NCI-H146 (cell line): ENCODE measurements around the gene DISC1.
"Not testable (repeated sequence)": the region's sequence is repeated elsewhere in the genome, so short reads cannot be mapped to it uniquely, and the experiment has no call there.

Source experiments
- DNase-seq: peaks from one replicate; lab custom pipeline; 2025; lab: John Stamatoyannopoulos, UW

Gene DISC1

GRCh38 chr1:231893400-231894102 is 267.0 kb downstream of the DISC1 start:
- no peak for DNase-seq

GRCh38 chr1:231896806-231897205 is 270.2 kb downstream of the DISC1 start:
- DNase-seq, result peak; percentile 17

DNA sequence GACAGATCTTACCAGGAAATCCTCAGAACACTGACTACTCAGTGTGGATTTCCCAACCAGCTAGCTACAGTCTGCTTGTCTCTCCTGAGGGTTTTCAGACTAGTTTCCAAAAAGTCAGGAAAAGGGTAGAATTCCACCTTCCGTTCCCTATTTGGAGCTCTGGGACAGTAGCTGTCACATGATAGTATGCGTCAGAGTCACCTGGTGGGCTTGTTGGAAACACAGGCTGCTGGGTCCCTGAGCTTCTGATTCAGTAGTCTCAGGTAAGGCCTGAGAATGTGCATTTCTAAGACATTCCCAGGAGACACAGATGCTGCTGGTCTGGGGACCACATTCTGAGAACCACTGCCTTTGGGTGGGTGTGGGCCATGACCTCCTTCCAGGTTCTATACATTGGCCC is 272.5 kb downstream of the DISC1 start:
- no peak for DNase-seq

DNA sequence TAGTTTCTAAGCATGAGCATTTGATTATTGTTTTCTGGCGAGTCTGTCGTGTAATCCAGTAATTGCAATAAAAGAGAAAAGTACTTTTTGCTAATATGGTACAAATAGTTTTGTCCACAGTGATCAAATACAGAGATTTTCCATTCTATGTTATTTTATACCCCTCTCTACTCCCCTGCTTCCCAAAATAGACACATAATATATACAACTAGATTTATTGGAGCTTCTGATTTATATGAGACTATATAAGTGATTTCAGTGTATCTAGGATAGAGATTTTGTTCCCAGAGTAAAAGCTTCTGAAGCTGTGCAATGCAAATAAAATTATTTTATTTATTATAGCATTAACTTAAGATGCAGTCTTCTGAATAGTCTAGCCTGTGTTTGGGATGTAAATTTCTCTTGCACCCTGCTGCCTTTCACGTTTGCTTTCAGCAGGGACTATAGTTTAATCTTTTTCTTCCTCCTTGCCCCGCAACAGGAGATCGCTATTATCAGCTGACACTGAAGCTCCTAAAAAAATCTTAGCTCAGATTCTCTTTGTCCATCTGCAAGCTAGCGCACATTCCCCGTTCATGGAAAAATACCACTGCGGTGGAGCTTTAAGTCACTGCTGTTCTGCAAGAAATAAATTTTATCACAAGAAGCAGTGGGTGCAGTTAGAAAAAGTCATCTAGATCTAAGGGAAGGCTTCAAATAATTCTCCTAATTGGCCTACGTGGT is 273.3 kb downstream of the DISC1 start:
- peak; percentile 81 for DNase-seq

- no peak for DNase-seq
Observed at GRCh38 chr1:231903586-231904081, 277.0 kb downstream of the DISC1 start.

DNA sequence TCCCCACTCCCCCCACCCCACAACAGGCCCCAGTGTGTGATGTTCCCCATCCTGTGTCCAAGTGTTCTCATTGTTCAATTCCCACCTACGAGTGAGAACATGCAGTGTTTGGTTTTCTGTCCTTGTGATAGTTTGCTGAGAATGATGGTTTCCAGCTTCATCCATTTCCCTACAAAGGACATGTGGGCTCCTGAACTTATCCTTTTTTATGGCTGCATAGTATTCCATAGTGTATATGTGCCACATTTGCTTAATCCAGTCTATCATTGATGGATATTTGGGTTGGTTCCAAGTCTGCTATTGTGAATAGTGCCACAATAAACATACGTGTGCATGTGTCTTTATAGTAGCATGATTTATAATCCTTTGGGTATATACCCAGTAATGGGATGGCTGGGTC is 280.7 kb downstream of the DISC1 start:
- not testable (repeated sequence) for DNase-seq

GRCh38 chr1:231913493-231913892 is 286.9 kb downstream of the DISC1 start:
- DNase-seq, result no peak

- no peak for DNase-seq
Observed at GRCh38 chr1:231918239-231919015, 291.8 kb downstream of the DISC1 start.

DNA sequence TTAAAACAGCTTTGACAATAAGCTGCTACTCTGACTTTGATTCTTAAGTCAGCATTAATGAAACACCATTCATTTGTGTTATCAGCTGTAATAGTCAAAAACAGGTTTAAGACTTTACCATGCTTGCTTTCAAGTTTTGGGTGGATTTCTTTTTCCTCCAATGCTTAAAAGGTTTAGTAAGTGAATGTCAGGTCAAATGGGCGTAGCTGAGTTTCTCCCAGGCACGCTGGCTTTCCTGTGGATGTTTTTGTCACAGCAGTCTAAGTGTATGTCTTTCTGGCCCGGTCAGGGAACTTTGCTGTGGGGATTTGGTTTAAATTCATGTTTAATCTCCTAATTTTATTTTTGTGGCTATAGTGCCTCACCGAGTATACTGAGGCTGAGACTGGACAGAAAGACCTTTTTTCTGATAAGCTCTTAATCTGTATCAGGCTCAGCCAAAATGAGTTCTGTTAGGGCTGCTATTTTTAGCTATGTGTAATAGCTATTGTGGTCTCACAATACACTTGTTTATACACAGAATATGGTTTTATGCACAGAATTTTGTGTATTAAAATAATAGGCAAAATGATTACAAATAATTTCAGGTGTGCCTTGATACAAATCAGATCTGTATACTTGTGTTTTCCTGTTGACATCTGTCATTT is 292.8 kb downstream of the DISC1 start:
- no peak for DNase-seq

DNA sequence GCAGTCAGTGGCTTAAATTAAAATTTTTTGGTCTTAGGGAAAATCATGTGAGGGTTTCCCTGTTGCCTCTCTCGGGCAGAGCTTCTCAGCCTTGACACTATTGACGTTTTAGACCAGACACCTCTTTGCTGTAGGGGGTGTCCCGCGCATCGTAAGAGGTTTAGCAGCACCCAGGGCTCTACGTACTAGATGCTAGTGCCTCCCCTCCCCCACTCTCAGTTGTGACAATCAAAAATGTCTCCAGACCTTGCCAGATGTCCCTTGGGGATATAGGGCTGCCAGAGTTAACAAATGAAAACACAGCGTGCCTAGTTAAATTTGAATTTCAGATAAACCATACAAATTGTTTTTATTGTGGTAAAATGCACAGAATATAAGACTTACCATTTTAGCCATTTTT is 293.3 kb downstream of the DISC1 start:
- DNase-seq, result no peak

DNA sequence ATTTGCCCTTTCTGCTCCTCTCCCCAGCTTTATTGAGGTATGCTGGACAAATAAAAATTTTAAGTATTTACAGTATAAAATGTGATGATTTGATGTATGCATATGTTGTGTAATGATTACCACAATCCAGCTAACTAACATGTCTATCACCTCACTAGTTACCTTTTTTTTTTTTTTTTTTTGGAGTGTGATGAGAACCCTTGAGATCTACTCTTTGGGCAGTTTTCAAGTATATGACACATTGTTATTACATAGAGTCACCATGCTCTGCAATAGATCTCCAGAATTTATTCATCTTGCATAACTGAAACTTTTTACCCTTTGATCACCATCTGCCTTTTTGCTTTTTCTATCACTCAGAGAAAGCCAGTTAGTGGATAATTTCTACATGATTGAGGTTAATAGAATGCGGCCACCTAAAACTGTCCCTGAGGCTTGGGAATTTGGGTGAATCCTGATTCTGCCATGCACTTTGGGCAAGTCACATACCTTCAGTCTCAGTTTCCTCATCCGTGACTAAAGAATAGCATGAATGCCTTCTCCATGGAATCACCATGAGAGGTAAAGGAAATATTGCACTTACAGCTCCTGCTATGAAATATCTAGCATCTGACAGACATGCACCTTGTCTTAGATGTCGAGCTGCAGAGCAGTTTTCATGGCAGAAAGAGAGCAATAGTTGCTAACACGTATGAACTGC is 295.2 kb downstream of the DISC1 start:
- DNase-seq, result no peak

DNA sequence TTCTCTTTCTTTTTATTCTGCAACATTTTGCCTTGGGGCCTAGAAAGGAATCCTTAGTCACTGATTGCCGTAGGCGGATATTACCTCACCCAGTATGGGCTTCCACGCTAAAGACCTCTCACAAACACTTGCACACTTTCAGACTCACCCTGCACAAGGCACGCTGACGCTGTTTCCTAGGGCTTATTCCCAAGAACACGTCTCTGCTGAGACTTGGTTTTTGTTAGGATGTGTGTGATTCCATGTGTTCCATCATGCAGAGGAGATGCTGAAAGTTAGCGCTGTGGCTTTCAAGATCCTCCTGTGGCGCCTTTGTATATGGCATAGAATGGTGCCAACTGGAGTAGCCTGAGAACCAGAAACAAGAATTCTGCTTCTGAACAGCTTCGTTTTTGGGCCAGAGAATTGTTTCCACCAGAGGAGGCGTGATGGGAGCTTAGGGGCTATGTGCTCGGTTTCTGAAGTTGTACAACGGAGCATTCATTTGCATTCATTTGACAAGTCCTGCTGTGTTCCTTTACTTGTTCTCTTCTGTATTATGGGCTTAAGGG is 297.0 kb downstream of the DISC1 start:
- peak; percentile 58 for DNase-seq

GRCh38 chr1:231924180-231924579 is 297.6 kb downstream of the DISC1 start:
- DNase-seq, result peak; percentile 98

DNA sequence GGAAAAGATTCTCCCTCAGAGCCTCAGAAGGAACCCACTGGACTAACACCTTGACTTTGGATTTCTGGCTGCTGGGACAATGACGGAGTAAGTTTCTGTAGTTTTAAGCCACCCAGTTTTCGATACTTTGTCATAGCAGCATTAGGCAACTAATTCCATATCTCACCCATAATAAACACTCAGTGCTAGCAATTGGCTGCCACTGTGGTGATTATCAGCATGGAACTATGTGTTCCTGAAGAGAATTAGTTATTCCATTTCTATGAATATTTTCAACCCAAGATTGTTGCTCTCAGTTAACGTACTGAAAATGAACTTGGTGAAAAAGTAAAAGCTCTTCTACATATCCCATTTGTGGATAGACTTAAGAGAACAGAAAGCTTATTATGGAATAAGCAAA is 299.3 kb downstream of the DISC1 start:
- DNase-seq, result no peak

GRCh38 chr1:231926340-231926739 is 299.8 kb downstream of the DISC1 start:
- no peak for DNase-seq

- DNase-seq, result no peak
Observed at GRCh38 chr1:231926933-231927332, 300.3 kb downstream of the DISC1 start.

GRCh38 chr1:231927431-231927830 is 300.8 kb downstream of the DISC1 start:
- DNase-seq, result no peak

DNA sequence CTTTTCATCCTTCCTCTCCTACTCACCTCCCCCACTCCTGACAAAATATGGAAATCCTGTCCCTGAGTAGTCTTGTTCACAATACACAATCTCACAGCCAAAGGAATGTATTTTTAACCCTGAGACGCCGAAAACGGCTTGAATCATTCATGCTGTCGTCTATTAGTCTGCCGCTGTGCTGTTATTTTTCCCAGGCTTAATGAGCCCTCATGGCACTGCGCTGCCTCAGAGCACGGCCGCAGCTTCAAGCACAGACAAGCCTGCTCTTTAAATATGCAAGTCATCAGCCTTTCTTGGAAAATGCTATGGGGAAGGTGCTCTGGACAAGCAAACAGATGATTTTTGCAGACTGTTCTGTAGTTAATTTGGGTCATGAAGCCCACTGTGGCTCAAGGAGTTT is 302.7 kb downstream of the DISC1 start:
- DNase-seq, result peak; percentile 67

DNA sequence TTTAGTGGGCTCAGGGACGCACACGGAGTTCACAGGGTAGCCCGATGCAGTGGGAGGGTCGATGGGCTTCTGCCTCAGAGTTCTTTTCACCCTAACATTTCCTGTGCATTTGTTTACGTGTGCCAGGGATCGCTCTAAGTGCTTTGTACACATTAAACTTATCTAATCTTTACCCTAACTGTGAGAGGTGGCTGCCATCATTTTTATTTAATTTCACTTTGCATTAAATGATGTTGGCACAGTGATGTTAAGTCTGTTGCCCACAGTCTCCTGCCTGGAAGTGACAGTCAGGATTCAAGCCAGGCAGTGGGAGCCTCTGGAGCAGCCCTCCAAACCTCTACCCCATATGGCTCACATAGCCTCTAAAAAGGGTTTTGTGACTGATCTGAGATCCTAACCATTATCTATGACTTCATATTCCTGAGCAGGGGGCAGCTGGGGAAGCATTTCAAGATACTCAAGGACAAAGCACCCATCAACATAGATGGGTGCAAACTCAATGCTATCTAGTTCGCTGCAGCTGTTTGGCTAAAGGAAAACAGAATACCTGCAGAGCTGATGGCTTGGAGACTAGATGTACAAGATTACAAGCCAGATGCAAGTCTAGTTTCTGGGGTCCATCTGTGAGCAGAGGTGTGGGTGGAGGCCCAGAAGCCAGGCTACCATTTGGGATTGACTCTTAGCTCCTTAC is 303.8 kb downstream of the DISC1 start:
- peak; percentile 52 for DNase-seq

GRCh38 chr1:231931146-231931545 is 304.6 kb downstream of the DISC1 start:
- DNase-seq, result no peak
